Ovary (tissue), 9 donors: Measurements from ENCODE around the gene EMP2. TPM values are rescaled to one million over a fixed set of nuclear protein-coding genes. Genes with fewer than 3 reads are reported as not detected.

Experiments used
- DNase-seq, 5 donors: peaks; one replicate each; pipeline ENCODE4 v3.0.0-alpha.2; 2019 to 2020
- H3K27ac ChIP-seq, 2 donors: fragments of 200-600 bp; one replicate each; pipeline versions ENCODE4 v1.5.1 to v1.8.0; 2019 to 2022
- H3K27me3 ChIP-seq: fragments of 200-600 bp; one replicate; pipeline ENCODE4 v1.8.0; 2022
- H3K36me3 ChIP-seq: fragments of 200-600 bp; sonication (generic); one replicate; pipeline ENCODE4 v1.5.1; 2019
- H3K4me1 ChIP-seq: one replicate; pipeline ENCODE4 v1.8.1; 2013; ENCODE audit warnings: mild to moderate bottlenecking, moderate library complexity; ENCODE audit not compliant: insufficient read depth
- H3K4me3 ChIP-seq: fragments of 200-600 bp; sonication (generic); one replicate; pipeline ENCODE4 v1.5.1; 2017
- H3K9me3 ChIP-seq, 2 donors: fragments of 200-600 bp in 1 of 2; sonication (generic) in 1 of 2; one replicate each; pipeline versions ENCODE4 v1.5.1 to v1.8.1; 2013 to 2019; ENCODE audit warnings: mild to moderate bottlenecking in 1 of 2, moderate library complexity in 1 of 2
- CTCF ChIP-seq, 3 donors: fragments of 450-650 bp in 2 of 3; fragments of 200-600 bp in 1 of 3; IDR thresholded peaks; one replicate each; pipeline versions ENCODE4 v1.5.1 to v1.8.0; 2016 to 2022; ENCODE audit warnings: antibody characterized with exemption in 3 of 3, mild to moderate bottlenecking in 1 of 3
- EP300 ChIP-seq: sonication (generic); formaldehyde crosslinking; IDR thresholded peaks from one replicate; pipeline ENCODE4 v1.6.1; 2017; ENCODE audit warnings: antibody characterized with exemption
- POLR2A ChIP-seq: fragments of 450-650 bp; IDR thresholded peaks from one replicate; pipeline ENCODE4 v1.6.1; 2017; ENCODE audit warnings: antibody characterized with exemption, mild to moderate bottlenecking, moderate library complexity
- WGBS, 3 donors: extraction: QIAGEN DNeasy Blood & Tissue Kit in 1 of 3; methylation state at CpG; one replicate each; pipeline versions ENCODE4 v1.1.5 to v1.1.7; 2013 to 2017; 5-methylcytosine and 5-hydroxymethylcytosine counted together
- intact Hi-C, 4 donors: fragments of 100-400 bp; cut with DNase I; formaldehyde crosslinking; loops; one replicate each; pipeline versions ENCODE4 v1.11.0 to v1.15.1; 2022 to 2023
- polyA plus RNA-seq, 2 donors: library from polyadenylated mRNA; stranded (reverse); fragments of 200-250 nt in 1 of 2; fragments of 350-450 nt in 1 of 2; fragmentation: Illumina TruSeq in 1 of 2; extraction: RNeasy Lipid Tissue Mini Kit (QIAGEN cat#74804) in 1 of 2; gene quantifications; one replicate each; pipeline ENCODE4 v1.2.3, GENCODE V29; 2013 to 2014
- total RNA-seq, 7 donors: library from RNA; depleted of rRNA in 2 of 7; stranded (reverse); fragments of >200 nt in 2 of 7; fragmentation: NEBNext Ultra II Directional in 3 of 7; extraction: Animal tissue kit (Norgen Biotek cat#: 25700) in 3 of 7; gene quantifications; one replicate each; pipeline versions ENCODE4 v1.1.0 to v1.2.4, GENCODE V29; 2016 to 2023
- donor health status: DM: no; HTN: no; CAD: no; lungs with moderate emphysema.
- donor health status: DM: no; HTN: no; CAD: no.
- donor health status: Bipolar disorder and iron deficiency.
- donor health status: DM: yes; HTN: yes; CAD: no.
- donor health status: DM: no; HTN: no; CAD: no.
- donor health status: DM: yes; HTN: yes; CAD: no.

Gene EMP2
- total and polyA plus RNA-seq, 9 donors: 38.9 to 114 (median 83.0) TPM

GRCh38 chr16:10501016-10501607 lies 79.3 kb downstream of the EMP2 start:
- Histone ChIP-seq H3K27me3 (no peaks in the 10 kb centered on the region), H3K4me1 (no peaks in the 10 kb centered on the region), H3K36me3 (no peaks in the 10 kb centered on the region), H3K9me3 (no peaks in the 10 kb centered on the region), H3K4me3 (no peak overlapping the region), H3K27ac (no peak overlapping the region)
- no peak for DNase-seq
- intact Hi-C loops: loop anchor here (10.0 kb wide), 2 partner anchors 186 to 246 kb away; no protein-coding TSS in a partner anchor
- TF ChIP-seq EP300 (no peak), POLR2A (no peak), CTCF (IDR thresholded peaks at IDR 0.05) (no peak)
- 68 to 94% (median 77%) methylated on average over 2 of the region's 2 CpGs for WGBS, 3 donors

DNA sequence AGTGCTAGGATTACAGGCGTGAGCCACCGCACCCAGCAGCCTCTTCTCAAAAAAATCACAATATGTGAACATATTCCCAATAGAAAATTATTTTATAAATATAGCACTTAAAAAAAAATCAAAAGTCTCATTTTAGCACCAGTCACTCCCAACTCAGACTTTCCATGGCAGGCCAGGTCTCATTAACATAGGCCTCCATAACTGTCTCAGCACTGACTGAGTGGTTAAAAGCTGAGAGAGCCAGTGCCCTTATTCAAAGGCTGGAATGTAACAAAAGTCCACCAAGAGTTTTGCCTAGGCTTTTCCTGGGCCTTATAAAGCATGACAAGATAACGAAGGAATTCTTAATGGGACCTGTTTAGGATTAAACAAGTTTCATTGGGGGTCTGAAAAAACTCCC lies 79.8 kb downstream of the EMP2 start:
- WGBS, 3 donors: 93 to 97% (median 95%) methylated on average over 3 of the region's 3 CpGs
- no peak for DNase-seq
- no peaks in the 10 kb centered on the region for H3K9me3 ChIP-seq
- no peak overlapping the region for H3K27ac ChIP-seq
- H3K36me3 ChIP-seq: no peaks in the 10 kb centered on the region
- no peaks in the 10 kb centered on the region for H3K4me1 ChIP-seq
- H3K27me3 ChIP-seq: no peaks in the 10 kb centered on the region
- TF ChIP-seq CTCF (IDR thresholded peaks at IDR 0.05): no peak
- no peak for TF ChIP-seq EP300
- TF ChIP-seq POLR2A: no peak
- intact Hi-C loops: loop anchor here (10.0 kb wide), 2 partner anchors 186 to 246 kb away; no protein-coding TSS in a partner anchor
- no peak overlapping the region for H3K4me3 ChIP-seq

- H3K36me3 ChIP-seq: no peaks in the 10 kb centered on the region
- peaks cover 0 to 3% of the 10 kb centered on the region in 2 donors for H3K9me3 ChIP-seq
- no peak overlapping the region for H3K4me3 ChIP-seq
- no peaks in the 10 kb centered on the region for H3K4me1 ChIP-seq
- no peak for TF ChIP-seq POLR2A
- TF ChIP-seq CTCF (IDR thresholded peaks at IDR 0.05): no peak
- no peak for TF ChIP-seq EP300
- WGBS, 3 donors: 82 to 88% (median 84%) methylated on average over 13 of the region's 13 CpGs
- H3K27me3 ChIP-seq: no peaks in the 10 kb centered on the region
- intact Hi-C loops: no loop called here
- no peak overlapping the region for H3K27ac ChIP-seq
- no peak for DNase-seq
Measured at GRCh38 chr16:10497132-10498101, 83.0 kb downstream of the EMP2 start.

DNA sequence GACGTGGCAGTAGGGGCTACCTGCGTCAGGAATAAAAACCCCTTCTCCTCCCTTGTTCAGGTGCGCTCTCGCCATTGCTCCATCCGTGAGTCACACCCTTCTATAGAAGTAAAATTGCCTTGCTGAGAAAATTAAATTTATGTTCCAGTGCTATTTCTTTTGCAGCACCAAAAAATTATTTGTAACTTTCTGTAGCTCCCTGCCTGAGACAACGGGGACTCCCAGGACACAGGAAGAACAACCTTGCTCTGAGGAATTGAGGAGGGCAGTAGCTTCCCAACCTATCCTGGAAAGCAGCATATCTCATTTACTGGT lies 85.4 kb downstream of the EMP2 start:
- no peak for DNase-seq
- Histone ChIP-seq H3K27me3 (no peaks in the 10 kb centered on the region), H3K36me3 (no peaks in the 10 kb centered on the region), H3K4me3 (no peak overlapping the region), H3K4me1 (no peaks in the 10 kb centered on the region), H3K27ac (no peak overlapping the region), H3K9me3 (peaks cover 0 to 3% of the 10 kb centered on the region in 2 donors)
- intact Hi-C loops: no loop called here
- 95 to 97% (median 96%) methylated on average over 6 of the region's 6 CpGs for WGBS, 3 donors
- TF ChIP-seq POLR2A (no peak), CTCF (IDR thresholded peaks at IDR 0.05) (no peak), EP300 (no peak)
